HepG2 (cell line): ENCODE data around the gene TH. TPM values are rescaled to one million over a fixed set of nuclear protein-coding genes. Genes with fewer than 3 reads are reported as not detected.
A peak's percentile ranks its signal among the peaks of the same experiment; 100 is the strongest.

ENCODE experiments used
- NFE2L2 ChIP-seq: fragments of 150-350 bp; IDR thresholded peaks from 2 replicates; pipeline ENCODE4 v1.6.1; 2014; ENCODE audit warnings: low read length
- RXRB ChIP-seq: IDR thresholded peaks from 2 replicates; pipeline ENCODE4 v1.6.1; 2016; ENCODE audit warnings: borderline replicate concordance, missing genetic modification reagents, missing compliant biosample characterization
- ZNF180 ChIP-seq: sonication (generic); formaldehyde crosslinking; IDR thresholded peaks from 2 replicates; pipeline ENCODE4 v1.4.0; 2020; ENCODE audit warnings: low read depth, missing genetic modification reagents, borderline replicate concordance
- ZNF564 ChIP-seq: sonication (generic); formaldehyde crosslinking; IDR thresholded peaks from 2 replicates; pipeline ENCODE4 v1.8.1; 2023; ENCODE audit warnings: mild to moderate bottlenecking, missing genetic modification reagents
- ZNF678 ChIP-seq: sonication (generic); formaldehyde crosslinking; IDR thresholded peaks from 2 replicates; pipeline ENCODE4 v1.4.0; 2020; ENCODE audit warnings: mild to moderate bottlenecking, missing genetic modification reagents
- polyA plus RNA-seq, 8 experiments: library from polyadenylated mRNA; depleted of rRNA in 3 of 8; stranded (reverse) in 7 of 8; unstranded in 1 of 8; fragments of >200 nt; fragmentation: Illumina TruSeq in 4 of 8; extraction: Trizol in 4 of 8; gene quantifications; 2 replicates each; pipeline versions ENCODE4 v1.2.1 to v1.2.3, GENCODE V29; 2011 to 2016; ENCODE audit warnings: low read depth in 4 of 8, missing spikeins in 1 of 8, mixed read lengths in 1 of 8; ENCODE audit not compliant: insufficient read depth in 1 of 8
- total RNA-seq, 5 experiments: library from RNA; depleted of rRNA; stranded (reverse); fragments of >200 nt; fragmentation: Illumina TruSeq; extraction: Trizol; gene quantifications; 2 replicates each; pipeline ENCODE4 v1.2.3, GENCODE V29; 2016; ENCODE audit warnings: low read depth in 1 of 5
- TF ChIP-seq, protein P1 (sequence below): sonication (generic); formaldehyde crosslinking; IDR thresholded peaks from 2 replicates; pipeline ENCODE4 v1.4.0; 2020; ENCODE audit warnings: missing genetic modification reagents, borderline replicate concordance
- TF ChIP-seq, protein P2 (sequence below): IDR thresholded peaks from 2 replicates; pipeline ENCODE4 v1.6.1; 2016; ENCODE audit warnings: low read depth, borderline replicate concordance
- TF ChIP-seq, protein P3 (sequence below): sonication (generic); formaldehyde crosslinking; IDR thresholded peaks from 2 replicates; pipeline ENCODE4 v1.4.0; 2020; ENCODE audit warnings: low read depth, missing genetic modification reagents
- TF ChIP-seq, protein P4 (sequence below): sonication (generic); formaldehyde crosslinking; IDR thresholded peaks from 2 replicates; pipeline ENCODE4 v1.9.0; 2022; ENCODE audit warnings: missing genetic modification reagents, mild to moderate bottlenecking, borderline replicate concordance
- TF ChIP-seq, protein P5 (sequence below): sonication (generic); formaldehyde crosslinking; conservative IDR thresholded peaks from 2 replicates; pipeline ENCODE4 v1.8.0; 2022; ENCODE audit warnings: low read depth, missing genetic modification reagents

TH gene
- total and polyA plus RNA-seq, 2 of the 13 experiments (the other 11 are each of a cell fraction or from before 2014, with no cell fraction given), result 0.36 TPM; not detected in 1

DNA sequence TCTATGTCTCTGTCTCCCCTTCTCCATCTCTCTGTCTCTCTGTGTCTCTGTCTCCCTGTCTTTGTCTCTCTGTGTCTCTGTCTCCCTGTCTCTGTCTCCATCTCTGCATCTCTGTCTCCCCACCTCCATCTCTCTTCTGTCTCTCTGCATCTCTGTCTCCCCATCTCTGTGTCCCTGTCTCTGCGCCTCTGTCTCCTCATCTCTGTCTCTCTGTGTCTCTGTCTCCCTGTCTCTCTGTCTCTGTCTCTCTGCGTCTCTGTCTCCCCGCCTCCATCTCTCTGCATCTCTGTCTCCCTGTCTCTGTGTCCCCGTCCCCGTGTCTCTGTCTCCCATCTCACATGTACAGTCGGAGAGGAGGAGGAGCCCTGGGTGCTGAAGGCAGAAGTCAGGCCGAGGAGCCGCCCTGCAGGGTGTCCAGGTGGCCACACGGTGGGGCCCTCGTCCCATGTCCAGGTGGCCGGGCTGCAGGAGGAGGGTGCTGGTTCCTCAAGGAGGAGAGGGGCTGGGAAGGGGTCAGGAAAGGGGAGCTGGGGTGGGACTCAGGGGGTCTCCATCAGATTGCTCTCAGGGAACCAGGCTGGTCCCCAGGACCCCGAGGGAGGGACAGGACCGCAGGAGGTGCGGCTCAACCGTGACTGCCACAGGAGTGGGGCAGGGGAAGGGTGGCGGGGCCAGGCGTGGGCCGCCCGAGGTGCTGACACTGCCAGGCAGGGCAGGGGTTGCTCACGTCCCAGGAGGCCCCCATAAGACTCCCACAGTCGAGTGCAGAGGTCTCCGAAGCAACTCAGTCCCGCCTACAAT is 25.6 kb upstream of the TH start (continued):
- TF ChIP-seq, protein P1, sequence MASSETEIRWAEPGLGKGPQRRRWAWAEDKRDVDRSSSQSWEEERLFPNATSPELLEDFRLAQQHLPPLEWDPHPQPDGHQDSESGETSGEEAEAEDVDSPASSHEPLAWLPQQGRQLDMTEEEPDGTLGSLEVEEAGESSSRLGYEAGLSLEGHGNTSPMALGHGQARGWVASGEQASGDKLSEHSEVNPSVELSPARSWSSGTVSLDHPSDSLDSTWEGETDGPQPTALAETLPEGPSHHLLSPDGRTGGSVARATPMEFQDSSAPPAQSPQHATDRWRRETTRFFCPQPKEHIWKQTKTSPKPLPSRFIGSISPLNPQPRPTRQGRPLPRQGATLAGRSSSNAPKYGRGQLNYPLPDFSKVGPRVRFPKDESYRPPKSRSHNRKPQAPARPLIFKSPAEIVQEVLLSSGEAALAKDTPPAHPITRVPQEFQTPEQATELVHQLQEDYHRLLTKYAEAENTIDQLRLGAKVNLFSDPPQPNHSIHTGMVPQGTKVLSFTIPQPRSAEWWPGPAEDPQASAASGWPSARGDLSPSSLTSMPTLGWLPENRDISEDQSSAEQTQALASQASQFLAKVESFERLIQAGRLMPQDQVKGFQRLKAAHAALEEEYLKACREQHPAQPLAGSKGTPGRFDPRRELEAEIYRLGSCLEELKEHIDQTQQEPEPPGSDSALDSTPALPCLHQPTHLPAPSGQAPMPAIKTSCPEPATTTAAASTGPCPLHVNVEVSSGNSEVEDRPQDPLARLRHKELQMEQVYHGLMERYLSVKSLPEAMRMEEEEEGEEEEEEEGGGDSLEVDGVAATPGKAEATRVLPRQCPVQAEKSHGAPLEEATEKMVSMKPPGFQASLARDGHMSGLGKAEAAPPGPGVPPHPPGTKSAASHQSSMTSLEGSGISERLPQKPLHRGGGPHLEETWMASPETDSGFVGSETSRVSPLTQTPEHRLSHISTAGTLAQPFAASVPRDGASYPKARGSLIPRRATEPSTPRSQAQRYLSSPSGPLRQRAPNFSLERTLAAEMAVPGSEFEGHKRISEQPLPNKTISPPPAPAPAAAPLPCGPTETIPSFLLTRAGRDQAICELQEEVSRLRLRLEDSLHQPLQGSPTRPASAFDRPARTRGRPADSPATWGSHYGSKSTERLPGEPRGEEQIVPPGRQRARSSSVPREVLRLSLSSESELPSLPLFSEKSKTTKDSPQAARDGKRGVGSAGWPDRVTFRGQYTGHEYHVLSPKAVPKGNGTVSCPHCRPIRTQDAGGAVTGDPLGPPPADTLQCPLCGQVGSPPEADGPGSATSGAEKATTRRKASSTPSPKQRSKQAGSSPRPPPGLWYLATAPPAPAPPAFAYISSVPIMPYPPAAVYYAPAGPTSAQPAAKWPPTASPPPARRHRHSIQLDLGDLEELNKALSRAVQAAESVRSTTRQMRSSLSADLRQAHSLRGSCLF, result no peak
- TF ChIP-seq, protein P2, sequence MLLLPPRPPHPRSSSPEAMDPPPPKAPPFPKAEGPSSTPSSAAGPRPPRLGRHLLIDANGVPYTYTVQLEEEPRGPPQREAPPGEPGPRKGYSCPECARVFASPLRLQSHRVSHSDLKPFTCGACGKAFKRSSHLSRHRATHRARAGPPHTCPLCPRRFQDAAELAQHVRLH (CRISPR knock-in tag), result 0 out of 2 replicates have a peak, but pooled peaks have one; percentile 33
- no peak for TF ChIP-seq ZNF678 (CRISPR knock-in tag)
- TF ChIP-seq, protein P3, sequence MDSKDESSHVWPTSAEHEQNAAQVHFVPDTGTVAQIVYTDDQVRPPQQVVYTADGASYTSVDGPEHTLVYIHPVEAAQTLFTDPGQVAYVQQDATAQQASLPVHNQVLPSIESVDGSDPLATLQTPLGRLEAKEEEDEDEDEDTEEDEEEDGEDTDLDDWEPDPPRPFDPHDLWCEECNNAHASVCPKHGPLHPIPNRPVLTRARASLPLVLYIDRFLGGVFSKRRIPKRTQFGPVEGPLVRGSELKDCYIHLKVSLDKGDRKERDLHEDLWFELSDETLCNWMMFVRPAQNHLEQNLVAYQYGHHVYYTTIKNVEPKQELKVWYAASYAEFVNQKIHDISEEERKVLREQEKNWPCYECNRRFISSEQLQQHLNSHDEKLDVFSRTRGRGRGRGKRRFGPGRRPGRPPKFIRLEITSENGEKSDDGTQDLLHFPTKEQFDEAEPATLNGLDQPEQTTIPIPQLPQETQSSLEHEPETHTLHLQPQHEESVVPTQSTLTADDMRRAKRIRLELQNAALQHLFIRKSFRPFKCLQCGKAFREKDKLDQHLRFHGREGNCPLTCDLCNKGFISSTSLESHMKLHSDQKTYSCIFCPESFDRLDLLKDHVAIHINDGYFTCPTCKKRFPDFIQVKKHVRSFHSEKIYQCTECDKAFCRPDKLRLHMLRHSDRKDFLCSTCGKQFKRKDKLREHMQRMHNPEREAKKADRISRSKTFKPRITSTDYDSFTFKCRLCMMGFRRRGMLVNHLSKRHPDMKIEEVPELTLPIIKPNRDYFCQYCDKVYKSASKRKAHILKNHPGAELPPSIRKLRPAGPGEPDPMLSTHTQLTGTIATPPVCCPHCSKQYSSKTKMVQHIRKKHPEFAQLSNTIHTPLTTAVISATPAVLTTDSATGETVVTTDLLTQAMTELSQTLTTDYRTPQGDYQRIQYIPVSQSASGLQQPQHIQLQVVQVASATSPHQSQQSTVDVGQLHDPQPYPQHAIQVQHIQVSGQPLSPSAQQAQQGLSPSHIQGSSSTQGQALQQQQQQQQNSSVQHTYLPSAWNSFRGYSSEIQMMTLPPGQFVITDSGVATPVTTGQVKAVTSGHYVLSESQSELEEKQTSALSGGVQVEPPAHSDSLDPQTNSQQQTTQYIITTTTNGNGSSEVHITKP (CRISPR knock-in tag), result no peak
- TF ChIP-seq RXRB (CRISPR knock-in tag), result no peak
- TF ChIP-seq, protein P4, sequence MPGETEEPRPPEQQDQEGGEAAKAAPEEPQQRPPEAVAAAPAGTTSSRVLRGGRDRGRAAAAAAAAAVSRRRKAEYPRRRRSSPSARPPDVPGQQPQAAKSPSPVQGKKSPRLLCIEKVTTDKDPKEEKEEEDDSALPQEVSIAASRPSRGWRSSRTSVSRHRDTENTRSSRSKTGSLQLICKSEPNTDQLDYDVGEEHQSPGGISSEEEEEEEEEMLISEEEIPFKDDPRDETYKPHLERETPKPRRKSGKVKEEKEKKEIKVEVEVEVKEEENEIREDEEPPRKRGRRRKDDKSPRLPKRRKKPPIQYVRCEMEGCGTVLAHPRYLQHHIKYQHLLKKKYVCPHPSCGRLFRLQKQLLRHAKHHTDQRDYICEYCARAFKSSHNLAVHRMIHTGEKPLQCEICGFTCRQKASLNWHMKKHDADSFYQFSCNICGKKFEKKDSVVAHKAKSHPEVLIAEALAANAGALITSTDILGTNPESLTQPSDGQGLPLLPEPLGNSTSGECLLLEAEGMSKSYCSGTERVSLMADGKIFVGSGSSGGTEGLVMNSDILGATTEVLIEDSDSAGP (CRISPR knock-in tag), result 0 out of 2 replicates have a peak, but pooled peaks have one; percentile 45
- TF ChIP-seq ZNF564, result no peak
- TF ChIP-seq NFE2L2, result no peak
- TF ChIP-seq ZNF180 (CRISPR knock-in tag), result no peak
- TF ChIP-seq, protein P5, sequence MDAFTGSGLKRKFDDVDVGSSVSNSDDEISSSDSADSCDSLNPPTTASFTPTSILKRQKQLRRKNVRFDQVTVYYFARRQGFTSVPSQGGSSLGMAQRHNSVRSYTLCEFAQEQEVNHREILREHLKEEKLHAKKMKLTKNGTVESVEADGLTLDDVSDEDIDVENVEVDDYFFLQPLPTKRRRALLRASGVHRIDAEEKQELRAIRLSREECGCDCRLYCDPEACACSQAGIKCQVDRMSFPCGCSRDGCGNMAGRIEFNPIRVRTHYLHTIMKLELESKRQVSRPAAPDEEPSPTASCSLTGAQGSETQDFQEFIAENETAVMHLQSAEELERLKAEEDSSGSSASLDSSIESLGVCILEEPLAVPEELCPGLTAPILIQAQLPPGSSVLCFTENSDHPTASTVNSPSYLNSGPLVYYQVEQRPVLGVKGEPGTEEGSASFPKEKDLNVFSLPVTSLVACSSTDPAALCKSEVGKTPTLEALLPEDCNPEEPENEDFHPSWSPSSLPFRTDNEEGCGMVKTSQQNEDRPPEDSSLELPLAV (CRISPR knock-in tag), result no peak
